Panc1 (cell line): ENCODE data around the gene F2. TPM values are rescaled to one million over a fixed set of nuclear protein-coding genes. Genes with fewer than 3 reads are reported as not detected.

ENCODE experiments used
- ATAC-seq: fragments of 200-7000 bp; cut with Tn5 transposase; 2 replicates; pipeline ENCODE4 v1.9.1; 2020; ENCODE audit warnings: mild to moderate bottlenecking, moderate library complexity
- Bru-seq: library from RNA; stranded (reverse); fragments of 400-500 nt; gene quantifications from one replicate; lab custom pipeline; 2021; lab: Mats Ljungman, UMichigan
- BruChase-seq, 2 experiments: library from RNA; stranded (reverse); fragments of 400-500 nt; gene quantifications; one replicate each; lab custom pipeline; 2021; lab: Mats Ljungman, UMichigan
- BruUV-seq: library from RNA; stranded (reverse); fragments of 400-500 nt; replicated peaks from 2 replicates; lab custom pipeline; 2021; lab: Mats Ljungman, UMichigan
- CTCF ChIA-PET: fragments of 300-600 bp; sonication (Branson Sonifier 250); formaldehyde crosslinking; loops from one replicate; lab custom pipeline; 2022; ENCODE audit warnings: antibody characterized with exemption; lab: Charles Lee
- POLR2A ChIA-PET: fragments of 300-600 bp; sonication (Branson Sonifier 250); formaldehyde crosslinking; loops from one replicate; lab custom pipeline; 2022; ENCODE audit warnings: antibody characterized with exemption; lab: Charles Lee
- DNase-seq: peaks from one replicate; pipeline ENCODE4 v3.0.0-alpha.2; 2010; ENCODE audit warnings: low read depth, low spot score
- H3K27ac ChIP-seq: 2 replicates; pipeline ENCODE4 v1.5.1; 2011; ENCODE audit warnings: mild to moderate bottlenecking, low read length, inconsistent platforms
- H3K27me3 ChIP-seq: fragments of 200-500 bp; sonication (Bioruptor generic); 2 replicates; pipeline ENCODE4 v1.6.0; 2014; ENCODE audit warnings: low read length, inconsistent platforms; ENCODE audit not compliant: control insufficient read depth, insufficient read depth
- H3K36me3 ChIP-seq: fragments of 200-500 bp; sonication (Bioruptor generic); 2 replicates; pipeline ENCODE4 v1.5.1; 2014; ENCODE audit warnings: inconsistent platforms, mild to moderate bottlenecking, low read length, moderate library complexity; ENCODE audit not compliant: control insufficient read depth, insufficient read depth
- H3K4me1 ChIP-seq: 2 replicates; pipeline ENCODE4 v1.5.1; 2011; ENCODE audit warnings: inconsistent platforms, mild to moderate bottlenecking, low read length, moderate library complexity; ENCODE audit not compliant: control insufficient read depth, insufficient read depth
- H3K4me3 ChIP-seq, 2 experiments: 2 replicates each; pipeline ENCODE4 v1.5.1; 2011 to 2012; ENCODE audit warnings: low read depth in 2 of 2, low read length in 2 of 2, mild to moderate bottlenecking in 2 of 2, inconsistent platforms in 1 of 2, moderate library complexity in 1 of 2
- H3K9me3 ChIP-seq: fragments of 200-500 bp; sonication (Bioruptor generic); 2 replicates; pipeline ENCODE4 v1.5.1; 2014; ENCODE audit warnings: low read depth, mild to moderate bottlenecking, inconsistent platforms, low read length, moderate library complexity; ENCODE audit not compliant: control insufficient read depth, insufficient read depth
- CTCF ChIP-seq: fragments of 450-650 bp; IDR thresholded peaks from 2 replicates; pipeline ENCODE4 v1.5.1; 2017; ENCODE audit warnings: mild to moderate bottlenecking
- POLR2AphosphoS5 ChIP-seq: IDR thresholded peaks from 2 replicates; pipeline ENCODE4 v1.6.1; 2012; ENCODE audit warnings: mild to moderate bottlenecking, low read depth, low read length, moderate library complexity
- REST ChIP-seq, 2 experiments: IDR thresholded peaks; 2 replicates each; pipeline ENCODE4 v1.6.1; 2011 to 2012; ENCODE audit warnings: low read depth in 2 of 2, control low read depth in 1 of 2, low read length in 1 of 2, mild to moderate bottlenecking in 1 of 2, moderate library complexity in 1 of 2; ENCODE audit not compliant: insufficient read depth in 1 of 2
- SIN3A ChIP-seq: IDR thresholded peaks from 2 replicates; pipeline ENCODE4 v1.6.1; 2012; ENCODE audit warnings: low read depth, mild to moderate bottlenecking, low read length, moderate library complexity, borderline replicate concordance; ENCODE audit not compliant: insufficient read depth
- TCF7L2 ChIP-seq: IDR thresholded peaks from 2 replicates; pipeline ENCODE4 v1.6.1; 2011; ENCODE audit warnings: mild to moderate bottlenecking, low read depth, low read length, inconsistent platforms
- in situ Hi-C: cut with HindIII; loops from 2 replicates; pipeline ENCODE4 v1.10.0; 2016; ENCODE audit warnings: low sequenced_read_pairs, low pct_unique_long_range_greater_than_20kb
- intact Hi-C: fragments of 100-400 bp; cut with micrococcal nuclease; formaldehyde crosslinking; loops from one replicate; pipeline ENCODE4 v1.10.0; 2022; ENCODE audit not compliant: unreplicated experiment
- long read RNA-seq: library from polyadenylated mRNA; unstranded; transcript quantifications from one replicate; pipeline ENCODE4 v2.0.0, GENCODE V29; 2021; ENCODE audit not compliant: unreplicated experiment
- polyA plus RNA-seq: library from polyadenylated mRNA; unstranded; fragments of >200 nt; gene quantifications from one replicate; pipeline ENCODE4 v1.2.1, GENCODE V29; 2012; ENCODE audit warnings: missing spikeins; ENCODE audit not compliant: insufficient read length
- total RNA-seq: library from RNA; stranded (reverse); gene quantifications from one replicate; pipeline ENCODE4 v1.2.1, GENCODE V29; 2021; ENCODE audit not compliant: unreplicated experiment

Gene F2
- total RNA-seq (0.64 TPM), Bru-seq, nascent RNA (percentile 18 among the genes with signal in this experiment), BruChase-seq, experiment 1, labeled RNA remaining after a 2-hour chase (percentile 19 among the genes with signal in this experiment), BruChase-seq, experiment 2, labeled RNA remaining after a 6-hour chase (percentile 17 among the genes with signal in this experiment)
- 0.12 TPM for polyA plus RNA-seq
- long read RNA-seq = 0 reads

DNA sequence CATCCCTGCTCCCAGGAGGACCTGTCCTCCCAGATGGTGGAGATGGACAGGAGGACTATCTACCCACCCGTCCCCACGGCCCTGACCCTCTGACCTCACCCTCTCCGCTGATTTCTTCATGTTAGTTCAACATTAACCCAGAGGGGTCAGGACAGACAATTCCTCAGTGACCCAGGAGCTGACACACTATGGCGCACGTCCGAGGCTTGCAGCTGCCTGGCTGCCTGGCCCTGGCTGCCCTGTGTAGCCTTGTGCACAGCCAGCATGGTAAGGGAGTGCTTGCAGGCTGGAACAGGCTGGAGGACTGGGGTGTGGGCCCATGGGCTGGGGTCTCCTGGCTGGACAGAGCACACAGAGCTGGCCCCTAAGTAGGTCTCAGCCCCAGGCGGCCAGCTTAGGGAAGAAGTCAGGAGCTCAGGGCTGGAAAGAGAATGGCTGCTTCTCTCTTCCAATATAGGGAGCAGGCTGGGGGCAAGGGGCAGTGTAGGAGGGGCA lies at the start of gene F2:
F2 (plus strand) TSS at position 166 of the 495 bp plus-strand sequence; CDS start at position 189, 23 bp downstream.
- Histone ChIP-seq H3K4me3 (no peak within 1 kb of the TSS), H3K36me3 (no peaks in the 10 kb centered on the region), H3K27ac (peak within 1 kb of the TSS; percentile 58), H3K9me3 (no peaks in the 10 kb centered on the region), H3K27me3 (no peaks in the 10 kb centered on the region), H3K4me1 (peaks cover 14% of the 10 kb centered on the region)
- intact Hi-C loops = no loop called here
- DNase-seq (no peak), ATAC-seq (peak; percentile 24; the same call in 1 of the 2 replicates)
- no TSS peak for BruUV-seq
- TF ChIP-seq SIN3A (no peak), POLR2AphosphoS5 (no peak), TCF7L2 (no peak), REST (IDR thresholded peaks at IDR 0.05; ENCODE audit: insufficient read depth in 1 of 2, low read depth in 2 of 2, low read length in 1 of 2) (no peak), CTCF (no peak)
- in situ Hi-C loops = no loop called here
- ChIA-PET POLR2A (interaction anchor here (0.6 kb wide), 1 partner anchor 137 kb away, joined by 12 read pairs; no protein-coding TSS in a partner anchor), CTCF (no interaction called here)

DNA sequence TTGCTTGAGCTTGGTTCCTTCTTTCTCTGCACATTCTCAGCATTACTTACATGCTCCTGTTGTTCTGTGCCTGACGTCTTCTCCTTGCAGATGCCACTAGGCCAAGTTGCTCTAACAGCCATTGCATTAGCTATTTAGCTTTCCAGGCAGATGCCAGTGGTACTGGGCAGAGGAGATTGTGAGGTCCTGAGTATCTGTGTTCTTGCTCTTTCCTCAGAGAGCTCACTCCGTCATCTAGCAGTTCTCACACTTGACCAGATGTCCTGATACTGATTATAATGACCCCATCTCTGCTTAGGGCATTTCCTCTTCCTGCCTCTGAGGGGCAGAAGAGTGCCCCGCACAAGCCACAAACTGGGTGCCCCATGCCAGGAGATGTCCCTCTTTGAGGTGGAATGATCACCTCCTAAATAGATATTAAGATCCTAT lies 49.3 kb upstream of the F2 start:
- POLR2A ChIA-PET = interaction anchor here (0.5 kb wide), 1 partner anchor 55 kb away, joined by 7 read pairs; no protein-coding TSS in a partner anchor

More for the DNA sequence above, 49.3 kb upstream of the F2 start:
- Histone ChIP-seq H3K27ac (no peak overlapping the region), H3K27me3 (no peaks in the 10 kb centered on the region), H3K36me3 (peaks cover 6% of the 10 kb centered on the region), H3K9me3 (no peaks in the 10 kb centered on the region), H3K4me3 (no peak overlapping the region), H3K4me1 (no peaks in the 10 kb centered on the region; the same call in 1 of the 2 replicates)
- DNase-seq (no peak), ATAC-seq (no peak; the same call in 1 of the 2 replicates)
- no peak for TF ChIP-seq TCF7L2
- no peak for TF ChIP-seq POLR2AphosphoS5
- no peak; the same call in 1 of the 2 replicates for TF ChIP-seq CTCF
- no peak for TF ChIP-seq REST (IDR thresholded peaks at IDR 0.05; ENCODE audit: insufficient read depth in 1 of 2, low read depth in 2 of 2, low read length in 1 of 2)
- TF ChIP-seq SIN3A = no peak
- intact Hi-C loops = no loop called here
- BruUV-seq = no TSS peak
- in situ Hi-C loops = no loop called here
- CTCF ChIA-PET = interaction anchor here (0.6 kb wide), 1 partner anchor 57 kb away, joined by 10 read pairs; no protein-coding TSS in a partner anchor
